NCI-H187 (cell line): ENCODE results near the gene FOSB.

Source experiments
- DNase-seq, 2 experiments: peaks; one replicate each; lab custom pipeline; 2025; lab: John Stamatoyannopoulos, UW

The FOSB gene

DNA sequence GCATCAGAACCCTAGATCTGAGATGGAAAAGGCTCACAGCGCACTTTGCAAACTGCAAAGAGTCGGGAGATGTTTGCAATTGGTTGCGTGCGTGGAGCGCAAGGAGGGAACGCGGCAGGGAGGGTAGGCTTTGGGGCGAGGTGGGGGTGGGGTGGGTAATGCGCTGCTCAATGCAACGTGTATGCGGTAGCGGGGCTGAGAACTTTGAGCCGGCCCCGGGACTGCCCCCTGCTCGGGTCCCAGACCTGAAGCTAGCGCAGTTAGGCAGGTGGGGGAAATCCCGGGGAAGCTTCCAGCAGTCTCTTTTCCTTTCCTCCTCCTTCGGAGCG is 971 bp downstream of the FOSB start:
- DNase-seq: no peak

DNA sequence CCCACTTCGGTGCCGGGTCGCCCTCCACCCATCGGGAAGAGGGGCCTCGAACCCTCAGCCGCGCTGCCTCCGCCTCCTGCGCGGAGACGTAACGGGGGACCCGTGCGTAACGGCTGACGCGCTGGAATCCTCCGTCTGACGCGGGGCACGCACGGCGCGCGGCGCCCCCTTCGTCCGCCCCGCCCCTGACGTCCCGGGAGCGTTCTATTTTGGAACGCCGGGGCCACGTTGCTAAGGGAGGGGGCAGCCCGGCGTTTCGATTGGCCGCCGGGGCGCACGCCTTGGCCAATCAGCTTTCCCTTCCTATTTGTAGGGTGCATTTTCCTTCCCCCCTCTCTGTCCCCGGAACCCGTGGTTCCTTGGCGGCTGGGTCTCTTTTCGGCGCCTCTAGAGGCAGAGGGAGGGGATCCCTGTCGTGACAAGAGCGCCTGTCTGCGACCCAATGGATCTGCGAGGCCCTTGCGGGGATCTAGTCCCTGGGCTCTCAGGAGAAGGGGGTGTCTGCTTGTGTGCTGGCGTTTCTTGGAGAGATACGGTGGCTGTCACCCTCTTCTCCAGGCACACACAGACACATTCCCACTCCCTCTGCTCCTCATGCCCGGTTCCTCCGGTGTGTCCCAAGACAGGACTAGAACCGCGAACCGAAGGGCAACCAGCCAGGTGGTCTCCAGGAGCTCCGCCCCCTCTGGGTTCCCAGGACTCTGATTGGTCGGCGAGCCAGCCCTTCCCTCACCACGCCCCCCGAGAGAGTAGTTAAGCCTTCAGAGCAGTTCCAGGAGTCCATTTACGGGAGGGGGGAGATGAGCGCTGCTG is 1.5 kb downstream of the FOSB start:
- peak; percentile 88 to 89 for DNase-seq

DNA sequence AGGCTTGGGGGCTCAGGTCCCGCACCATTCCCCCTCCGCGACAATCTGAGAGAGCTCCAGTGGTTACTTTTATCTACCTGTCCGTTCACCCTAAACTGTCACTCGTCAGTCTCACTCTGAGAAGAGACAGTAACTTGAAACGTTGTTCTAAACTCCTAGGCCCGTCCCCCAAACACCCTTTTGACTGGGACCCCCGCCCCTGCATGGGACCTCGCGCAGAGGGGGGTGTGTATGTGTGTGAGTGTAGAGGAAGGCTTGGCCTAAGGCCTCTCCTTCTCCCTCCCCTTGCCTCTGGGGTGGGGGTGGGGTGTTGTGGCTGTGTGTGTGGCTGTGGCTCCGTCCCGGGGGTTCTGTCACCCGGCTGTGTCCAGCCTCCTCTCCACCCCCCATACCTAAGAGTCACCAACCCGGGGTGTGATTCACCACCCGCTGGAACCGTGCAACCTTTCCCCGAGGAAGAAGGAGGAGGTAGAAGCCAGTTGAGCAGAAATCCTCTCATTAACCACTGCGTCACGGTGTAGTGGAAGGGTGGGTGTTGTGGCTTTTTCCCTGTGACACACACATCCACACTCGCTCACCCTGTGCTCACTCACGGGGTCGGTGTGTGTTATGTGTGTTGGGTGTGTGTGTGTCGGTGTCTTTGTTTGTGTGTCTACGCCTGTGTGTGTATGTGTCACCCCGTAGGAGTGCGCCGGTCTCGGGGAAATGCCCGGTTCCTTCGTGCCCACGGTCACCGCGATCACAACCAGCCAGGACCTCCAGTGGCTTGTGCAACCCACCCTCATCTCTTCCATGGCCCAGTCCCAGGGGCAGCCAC is 2.4 kb downstream of the FOSB start:
- DNase-seq: no peak

GRCh38 chr19:45470762-45471081 is 2.9 kb downstream of the FOSB start:
- no peak for DNase-seq

DNA sequence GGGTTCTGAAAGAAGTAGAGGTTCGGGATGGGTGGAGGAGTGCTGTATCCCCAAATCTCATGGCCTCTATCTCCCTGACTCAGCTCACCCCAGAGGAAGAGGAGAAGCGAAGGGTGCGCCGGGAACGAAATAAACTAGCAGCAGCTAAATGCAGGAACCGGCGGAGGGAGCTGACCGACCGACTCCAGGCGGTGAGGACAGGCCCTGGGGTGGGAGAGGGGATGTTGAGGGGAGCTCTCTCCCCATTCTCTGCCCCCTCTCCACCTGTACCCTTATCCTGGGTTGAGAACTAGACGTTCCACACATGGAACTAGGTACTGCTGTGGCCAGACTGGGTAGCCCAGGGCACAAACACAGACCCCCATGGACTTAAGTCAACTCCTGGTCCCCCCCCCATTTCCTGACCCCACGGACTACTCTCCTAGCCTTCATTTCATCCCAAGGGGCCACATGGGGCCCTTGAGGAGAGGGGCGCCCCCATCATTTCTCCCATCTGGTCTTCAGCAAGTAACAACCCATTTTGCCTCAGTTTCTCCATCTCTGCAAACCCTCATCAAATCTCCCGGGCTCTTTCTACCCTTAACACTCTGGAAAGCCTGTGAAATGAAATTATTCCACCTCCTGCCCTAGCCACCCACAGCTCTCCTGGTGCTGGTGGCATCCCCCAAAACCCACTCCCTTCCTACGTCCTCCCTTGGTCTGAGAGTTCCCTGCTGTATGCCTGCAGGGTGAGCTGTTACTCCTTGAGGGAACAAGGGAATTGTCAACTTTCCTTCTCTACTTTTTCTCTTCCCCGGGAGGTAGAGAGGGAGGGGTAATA is 3.5 kb downstream of the FOSB start:
- no peak for DNase-seq

DNA sequence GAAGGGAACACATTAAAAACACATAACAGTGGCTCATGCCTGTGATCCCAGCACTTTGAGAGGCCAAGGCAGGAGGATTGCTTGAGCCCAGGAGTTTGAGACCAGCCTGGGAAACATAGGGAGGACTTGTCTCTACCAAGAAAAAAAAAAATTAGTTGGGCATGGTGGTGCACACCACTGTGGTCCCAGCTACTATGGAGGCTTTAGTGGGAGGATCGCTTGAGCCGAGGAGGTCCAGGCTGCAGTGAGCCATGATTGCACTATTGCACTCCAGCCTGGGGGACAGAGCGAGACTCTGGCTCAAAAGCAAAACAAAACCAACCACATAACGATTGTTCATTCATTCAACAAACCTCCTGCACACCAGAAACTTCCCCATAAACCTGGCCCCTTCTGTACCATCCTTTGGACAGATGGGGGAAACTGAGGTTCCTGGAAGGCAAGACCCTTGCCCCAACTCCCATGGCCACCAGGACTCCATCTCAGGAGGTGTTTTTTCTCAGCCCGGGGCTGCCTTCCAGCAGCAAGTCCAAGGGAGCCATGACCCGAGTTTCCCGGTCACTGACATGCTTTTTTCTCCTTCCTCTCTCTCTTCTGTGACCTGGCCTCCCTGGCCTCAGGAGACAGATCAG is 4.3 kb downstream of the FOSB start:
- no peak for DNase-seq

GRCh38 chr19:45472563-45473366 is 5.0 kb downstream of the FOSB start:
- DNase-seq: no peak

DNA sequence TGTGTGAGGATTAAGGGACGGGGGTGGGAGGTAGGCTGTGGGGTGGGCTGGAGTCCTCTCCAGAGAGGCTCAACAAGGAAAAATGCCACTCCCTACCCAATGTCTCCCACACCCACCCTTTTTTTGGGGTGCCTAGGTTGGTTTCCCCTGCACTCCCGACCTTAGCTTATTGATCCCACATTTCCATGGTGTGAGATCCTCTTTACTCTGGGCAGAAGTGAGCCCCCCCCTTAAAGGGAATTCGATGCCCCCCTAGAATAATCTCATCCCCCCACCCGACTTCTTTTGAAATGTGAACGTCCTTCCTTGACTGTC is 5.5 kb downstream of the FOSB start:
- no peak for DNase-seq

DNA sequence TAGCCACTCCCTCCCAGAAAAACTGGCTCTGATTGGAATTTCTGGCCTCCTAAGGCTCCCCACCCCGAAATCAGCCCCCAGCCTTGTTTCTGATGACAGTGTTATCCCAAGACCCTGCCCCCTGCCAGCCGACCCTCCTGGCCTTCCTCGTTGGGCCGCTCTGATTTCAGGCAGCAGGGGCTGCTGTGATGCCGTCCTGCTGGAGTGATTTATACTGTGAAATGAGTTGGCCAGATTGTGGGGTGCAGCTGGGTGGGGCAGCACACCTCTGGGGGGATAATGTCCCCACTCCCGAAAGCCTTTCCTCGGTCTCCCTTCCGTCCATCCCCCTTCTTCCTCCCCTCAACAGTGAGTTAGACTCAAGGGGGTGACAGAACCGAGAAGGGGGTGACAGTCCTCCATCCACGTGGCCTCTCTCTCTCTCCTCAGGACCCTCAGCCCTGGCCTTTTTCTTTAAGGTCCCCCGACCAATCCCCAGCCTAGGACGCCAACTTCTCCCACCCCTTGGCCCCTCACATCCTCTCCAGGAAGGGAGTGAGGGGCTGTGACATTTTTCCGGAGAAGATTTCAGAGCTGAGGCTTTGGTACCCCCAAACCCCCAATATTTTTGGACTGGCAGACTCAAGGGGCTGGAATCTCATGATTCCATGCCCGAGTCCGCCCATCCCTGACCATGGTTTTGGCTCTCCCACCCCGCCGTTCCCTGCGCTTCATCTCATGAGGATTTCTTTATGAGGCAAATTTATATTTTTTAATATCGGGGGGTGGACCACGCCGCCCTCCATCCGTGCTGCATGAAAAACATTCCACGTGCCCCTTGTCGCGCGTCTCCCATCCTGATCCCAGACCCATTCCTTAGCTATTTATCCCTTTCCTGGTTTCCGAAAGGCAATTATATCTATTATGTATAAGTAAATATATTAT is 6.1 kb downstream of the FOSB start:
- DNase-seq: no peak

DNA sequence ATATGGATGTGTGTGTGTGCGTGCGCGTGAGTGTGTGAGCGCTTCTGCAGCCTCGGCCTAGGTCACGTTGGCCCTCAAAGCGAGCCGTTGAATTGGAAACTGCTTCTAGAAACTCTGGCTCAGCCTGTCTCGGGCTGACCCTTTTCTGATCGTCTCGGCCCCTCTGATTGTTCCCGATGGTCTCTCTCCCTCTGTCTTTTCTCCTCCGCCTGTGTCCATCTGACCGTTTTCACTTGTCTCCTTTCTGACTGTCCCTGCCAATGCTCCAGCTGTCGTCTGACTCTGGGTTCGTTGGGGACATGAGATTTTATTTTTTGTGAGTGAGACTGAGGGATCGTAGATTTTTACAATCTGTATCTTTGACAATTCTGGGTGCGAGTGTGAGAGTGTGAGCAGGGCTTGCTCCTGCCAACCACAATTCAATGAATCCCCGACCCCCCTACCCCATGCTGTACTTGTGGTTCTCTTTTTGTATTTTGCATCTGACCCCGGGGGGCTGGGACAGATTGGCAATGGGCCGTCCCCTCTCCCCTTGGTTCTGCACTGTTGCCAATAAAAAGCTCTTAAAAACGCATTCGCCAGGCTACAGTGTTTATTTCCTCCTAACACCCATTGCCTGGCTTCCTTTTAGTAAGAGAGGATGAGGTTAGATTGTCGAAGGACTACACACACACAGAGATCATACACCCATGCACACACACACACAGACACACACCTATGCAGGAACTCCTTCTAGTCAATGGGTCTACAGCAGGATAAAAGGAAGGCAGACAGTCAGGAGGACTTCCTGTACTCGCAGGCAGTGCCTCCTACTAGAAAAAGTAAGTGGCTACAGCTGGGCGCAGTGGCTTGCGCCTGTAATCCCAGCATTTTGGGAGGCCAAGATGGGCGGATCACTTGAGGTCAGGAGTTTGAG is 7.1 kb downstream of the FOSB start:
- no peak for DNase-seq

DNA sequence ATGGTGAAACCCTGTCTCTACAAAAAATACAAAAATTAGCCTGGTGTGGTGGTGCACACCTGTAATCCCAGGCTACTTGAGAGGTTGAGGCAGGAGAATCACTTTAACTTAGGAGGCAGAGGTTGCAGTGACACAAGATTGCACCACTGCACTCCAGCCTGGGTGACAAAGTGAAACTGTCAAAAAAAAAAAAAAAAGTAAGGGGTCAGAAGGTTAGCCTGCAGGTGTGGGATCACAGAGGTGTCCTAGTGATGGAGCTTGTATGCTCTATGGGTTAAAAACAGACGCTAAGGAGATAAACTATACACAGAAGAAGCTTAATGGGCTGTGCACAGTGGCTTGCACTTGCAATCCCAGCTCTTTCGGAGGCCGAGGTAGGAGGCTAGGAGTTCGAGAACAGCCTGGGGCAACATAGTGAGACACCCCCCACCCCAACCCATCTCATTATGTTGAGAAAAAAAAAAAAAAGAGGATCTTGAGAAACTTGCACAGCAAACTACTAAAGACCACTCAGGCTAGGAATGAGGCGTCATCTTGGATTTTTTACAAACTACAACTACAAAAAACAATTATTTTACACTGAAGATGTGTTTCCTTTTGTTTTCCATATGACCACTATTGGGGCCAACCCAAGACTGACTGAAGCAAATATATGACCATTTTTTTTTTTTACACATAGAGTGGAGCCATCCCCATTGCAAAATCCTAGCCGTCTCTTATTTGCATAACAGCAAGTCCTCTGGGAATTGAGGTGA is 7.9 kb downstream of the FOSB start:
- no peak for DNase-seq

- no peak for DNase-seq
Observed at GRCh38 chr19:45476304-45476703, 8.5 kb downstream of the FOSB start.

DNA sequence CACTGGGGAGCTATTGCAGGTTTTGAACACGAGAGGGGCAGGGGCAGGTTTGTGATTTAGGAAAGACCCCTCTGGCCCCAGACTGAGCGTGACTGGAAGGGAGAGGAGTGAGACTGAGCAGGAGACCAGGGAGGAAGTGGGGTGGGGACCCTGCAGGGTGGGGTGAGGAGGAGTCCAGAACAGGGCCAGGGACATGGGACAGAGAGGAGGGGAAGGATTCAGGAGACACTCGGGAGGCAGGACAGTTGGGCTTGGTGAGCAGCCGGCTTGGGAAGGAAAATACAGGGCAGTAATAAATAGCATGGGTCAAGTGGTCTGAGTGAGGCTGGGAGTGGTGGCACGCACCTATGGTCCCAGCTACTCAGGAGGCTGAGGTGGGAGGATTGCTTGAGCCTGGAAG is 9.4 kb downstream of the FOSB start:
- no peak for DNase-seq

DNA sequence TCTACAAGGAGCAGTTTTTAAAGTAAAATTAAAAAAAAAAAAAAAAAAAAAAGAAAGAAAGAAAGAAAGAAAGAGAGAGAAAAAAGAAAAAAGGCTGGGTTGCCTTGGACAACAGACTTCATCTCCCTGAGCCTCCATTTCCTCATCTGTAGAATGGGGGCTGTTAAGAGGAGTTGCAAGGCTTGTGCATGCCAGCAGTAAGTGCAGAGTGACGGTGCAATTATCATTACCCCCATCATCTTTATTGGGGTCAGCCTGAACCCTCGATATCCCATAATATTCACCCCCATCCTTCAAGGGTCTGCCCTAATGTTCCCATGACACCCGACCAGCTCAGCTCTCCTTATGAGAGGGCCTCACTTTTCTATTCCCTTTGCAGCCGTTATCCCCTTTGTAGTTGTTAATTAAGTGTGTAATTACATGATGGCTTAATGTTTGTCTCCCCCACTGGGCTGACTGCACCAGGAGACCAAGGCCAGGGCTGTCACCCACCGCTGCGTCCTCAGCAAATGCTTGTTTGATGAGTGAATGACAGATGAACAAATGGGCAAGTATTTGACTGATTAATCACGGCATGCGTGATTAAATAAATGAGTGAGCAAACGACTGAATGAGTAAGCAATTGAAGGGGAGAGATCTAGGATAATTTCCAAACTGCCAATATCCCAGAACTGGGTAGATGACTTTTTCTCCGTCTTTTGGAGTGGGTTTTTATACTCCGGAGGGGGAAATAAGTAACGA is 10.1 kb downstream of the FOSB start:
- DNase-seq: no peak

DNA sequence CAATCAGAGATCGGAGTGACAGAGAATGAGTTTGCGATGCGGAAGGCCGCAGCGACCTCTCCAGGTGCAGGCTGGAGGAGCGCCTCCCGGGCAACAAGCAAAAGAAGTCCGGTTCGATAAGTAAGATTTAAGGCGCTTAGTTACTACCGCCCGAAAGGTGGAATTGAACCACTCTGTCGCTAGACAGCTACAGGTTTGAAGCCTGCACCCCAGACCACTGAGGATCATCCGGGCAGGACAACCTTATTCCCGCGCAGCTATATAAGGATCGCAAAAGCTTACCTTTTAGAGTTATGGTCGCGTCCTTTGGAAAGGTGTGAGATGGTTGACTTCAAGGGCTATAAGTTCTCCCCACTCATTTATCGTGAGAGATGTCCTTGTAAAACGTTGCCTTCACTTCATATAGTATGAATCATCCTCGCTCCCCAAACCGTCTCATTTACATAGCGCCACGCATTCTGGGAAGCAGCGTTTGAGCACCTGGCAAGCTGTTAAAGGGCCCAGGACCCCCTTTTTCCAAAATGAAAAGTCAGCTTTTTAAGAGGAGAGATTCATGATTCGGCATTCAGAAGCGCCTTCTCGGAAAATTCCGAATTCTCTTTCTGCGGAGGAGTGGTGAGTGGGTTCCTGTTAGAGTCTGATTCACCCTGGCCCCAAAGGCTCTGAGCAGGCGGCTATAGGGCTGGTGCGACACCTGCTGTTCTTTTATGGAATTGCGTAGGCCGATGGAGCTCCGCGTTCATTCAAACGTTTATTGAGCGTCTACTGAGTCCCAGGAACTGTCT is 10.8 kb downstream of the FOSB start:
- DNase-seq: peak; percentile 77 to 98

DNA sequence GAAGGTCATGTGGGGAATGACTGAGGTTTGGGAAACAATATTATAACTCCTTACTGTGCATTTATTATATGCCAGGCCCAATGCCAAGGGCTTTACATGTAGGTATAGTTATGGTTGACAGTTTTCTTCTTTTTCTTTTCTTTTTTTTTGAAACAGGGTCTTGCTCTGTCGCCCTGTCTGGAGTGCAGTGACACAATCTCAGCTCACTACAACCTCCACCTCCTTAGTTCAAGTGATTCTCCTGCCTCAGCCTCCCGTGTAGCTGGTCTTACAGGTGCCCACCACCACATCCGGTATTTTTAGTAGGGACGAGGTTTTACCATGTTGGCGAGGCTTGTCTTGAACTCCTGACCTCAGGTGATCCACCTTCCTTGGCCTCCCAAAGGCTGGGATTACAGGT is 15.2 kb downstream of the FOSB start:
- no peak for DNase-seq

GRCh38 chr19:45484273-45484945 is 16.6 kb downstream of the FOSB start:
- no peak for DNase-seq
